K562 (cell line): Measurements from ENCODE around the gene ZNF169. TPM values are rescaled to one million over a fixed set of nuclear protein-coding genes. Genes with fewer than 3 reads are reported as not detected.
"Not testable (repeated sequence)": the region's sequence is repeated elsewhere in the genome, so short reads cannot be mapped to it uniquely, and the experiment has no call there.

Experiments used
- ATAC-seq: fragments of 200-7000 bp; cut with Tn5 transposase; 3 replicates; pipeline ENCODE4 v1.9.1; 2020; ENCODE audit warnings: moderate library complexity
- BruUV-seq: library from RNA; stranded (reverse); fragments of 400-500 nt; replicated peaks from 2 replicates; lab custom pipeline; 2021; lab: Mats Ljungman, UMichigan
- CTCF ChIA-PET: fragments of 300-600 bp; formaldehyde crosslinking; extraction: SDS; loops from one replicate; lab custom pipeline; 2021; ENCODE audit warnings: low intra/inter-chr PET ratio; lab: Yijun Ruan, JAX
- POLR2A ChIA-PET: fragments of 300-600, 350-650 bp; sonication (Branson Sonifier 250); formaldehyde crosslinking; extraction: SDS; loops from one replicate; lab custom pipeline; 2021; ENCODE audit warnings: antibody characterized with exemption, inconsistent platforms; lab: Yijun Ruan, JAX
- DNase-seq, 4 experiments: peaks; one replicate each; pipeline versions ENCODE4 v3.0.0 to v3.0.0-alpha.2; 2011 to 2018; ENCODE audit warnings: low spot score in 3 of 4, mixed read lengths in 3 of 4; ENCODE audit errors: extremely low read depth in 1 of 4
- FAIRE-seq: peaks from 2 replicates; lab custom pipeline; 2011; peaks lifted over from hg19 to GRCh38; lab: Jason Lieb, UNC
- H2AFZ ChIP-seq: 2 replicates; pipeline ENCODE4 v1.6.0; 2011; ENCODE audit warnings: low read depth, low read length, control low read depth, inconsistent platforms
- H3K27ac ChIP-seq: fragments of 200-600 bp; 3 replicates; pipeline ENCODE4 v1.8.0; 2011; ENCODE audit warnings: low read depth, mild to moderate bottlenecking, control low read depth, inconsistent platforms, low read length, moderate library complexity, mixed read lengths; ENCODE audit errors: extremely low read depth
- H3K27me3 ChIP-seq, 2 experiments: fragments of 300-600 bp in 1 of 2; 2 replicates in 1 of 2; 3 replicates in 1 of 2; pipeline versions ENCODE4 v1.6.0 to v1.8.0; 2011; ENCODE audit warnings: inconsistent platforms in 2 of 2, low read length in 2 of 2, mild to moderate bottlenecking in 1 of 2, mixed read lengths in 1 of 2, moderate library complexity in 1 of 2; ENCODE audit not compliant: control insufficient read depth in 2 of 2, insufficient read depth in 2 of 2
- H3K36me3 ChIP-seq: fragments of 300-600 bp; 3 replicates; pipeline ENCODE4 v1.8.0; 2011; ENCODE audit warnings: mild to moderate bottlenecking, low read length, inconsistent platforms; ENCODE audit not compliant: control insufficient read depth, insufficient read depth
- H3K4me1 ChIP-seq, 2 experiments: fragments of 200-600 bp in 1 of 2; replicated peaks in 1 of 2; 2 replicates in 1 of 2; 3 replicates in 1 of 2; pipeline versions ENCODE4 v1.5.1 to v1.8.0; 2011; ENCODE audit warnings: inconsistent platforms in 2 of 2, low read length in 2 of 2, mild to moderate bottlenecking in 1 of 2, mixed read lengths in 1 of 2, moderate library complexity in 1 of 2; ENCODE audit not compliant: control insufficient read depth in 2 of 2, insufficient read depth in 2 of 2
- H3K4me2 ChIP-seq: 2 replicates; pipeline ENCODE4 v1.6.1; 2011; ENCODE audit warnings: low read length, control low read depth, inconsistent platforms, mixed read lengths; ENCODE audit not compliant: insufficient read depth
- H3K4me3 ChIP-seq: fragments of 200-600 bp; sonication (generic), shearing (Covaris generic); 2 replicates; pipeline ENCODE4 v1.5.1; 2016; ENCODE audit warnings: control low read depth, inconsistent platforms
- H3K79me2 ChIP-seq: fragments of 200-600 bp; 3 replicates; pipeline ENCODE4 v1.8.0; 2011; ENCODE audit warnings: low read length, inconsistent platforms; ENCODE audit not compliant: control insufficient read depth, insufficient read depth
- H3K9ac ChIP-seq, 2 experiments: 2 replicates each; pipeline versions ENCODE4 v1.6.0 to v1.6.1; 2011; ENCODE audit warnings: low read depth in 2 of 2, low read length in 2 of 2, control low read depth in 1 of 2, inconsistent platforms in 1 of 2, mild to moderate bottlenecking in 1 of 2, mixed read lengths in 1 of 2; ENCODE audit not compliant: insufficient read depth in 1 of 2
- H3K9me1 ChIP-seq: one replicate; pipeline ENCODE4 v1.6.0; 2011; ENCODE audit warnings: inconsistent platforms, mild to moderate bottlenecking, low read length, moderate library complexity; ENCODE audit not compliant: control insufficient read depth, insufficient read depth
- H3K9me3 ChIP-seq: replicated peaks from 2 replicates; pipeline ENCODE4 v1.5.1; 2011; ENCODE audit warnings: low read depth, low read length, inconsistent platforms; ENCODE audit not compliant: control insufficient read depth, insufficient read depth
- H4K20me1 ChIP-seq: replicated peaks from 2 replicates; pipeline ENCODE4 v1.6.1; 2011; ENCODE audit warnings: low read length, inconsistent platforms, mixed read lengths; ENCODE audit not compliant: control insufficient read depth, insufficient read depth
- WGBS: fragments of 100-300 bp; shearing (Covaris generic); methylation state at CpG from one replicate; pipeline ENCODE4 v1.1.6; 2016; ENCODE audit warnings: low coverage, mixed read lengths; ENCODE audit not compliant: insufficient coverage; ENCODE audit errors: missing lambda C conversion rate; 5-methylcytosine and 5-hydroxymethylcytosine counted together
- in situ Hi-C: fragments of 300-500 bp; cut with MboI; formaldehyde crosslinking; loops from 4 replicates; pipeline ENCODE4 v1.15.0; 2018; ENCODE audit warnings: inconsistent platforms, mixed read lengths
- intact Hi-C: fragments of 100-400 bp; cut with micrococcal nuclease; formaldehyde crosslinking; loops from 2 replicates; pipeline ENCODE4 v1.14.2; 2022
- polyA plus RNA-seq, 8 experiments: library from polyadenylated mRNA; depleted of rRNA in 4 of 8; stranded (reverse) in 5 of 8; unstranded in 3 of 8; fragments of >200 nt; fragmentation: Nextera tagmentation in 2 of 8; fragmentation: Illumina TruSeq in 1 of 8; extraction: Ambion mirVana in 2 of 8; extraction: Trizol in 1 of 8; gene quantifications; 2 replicates each; pipeline versions ENCODE4 v1.2.1 to v1.2.3, GENCODE V29; 2011 to 2014; ENCODE audit warnings: inconsistent platforms in 1 of 8, missing spikeins in 1 of 8
- total RNA-seq, 7 experiments: library from RNA; depleted of rRNA in 6 of 7; stranded (reverse); fragments of >200 nt in 6 of 7; fragmentation: Illumina TruSeq in 2 of 7; extraction: Trizol in 2 of 7; gene quantifications; 2 replicates each; pipeline versions ENCODE4 v1.2.1 to v1.2.3, GENCODE V29; 2011 to 2021; ENCODE audit warnings: low replicate concordance in 1 of 7

ZNF169 gene
- total and polyA plus RNA-seq, 9 of the 15 experiments (the other 6 are each of a cell fraction or from before 2014, with no cell fraction given): 2.0 to 16.2 (median 5.6) TPM

DNA sequence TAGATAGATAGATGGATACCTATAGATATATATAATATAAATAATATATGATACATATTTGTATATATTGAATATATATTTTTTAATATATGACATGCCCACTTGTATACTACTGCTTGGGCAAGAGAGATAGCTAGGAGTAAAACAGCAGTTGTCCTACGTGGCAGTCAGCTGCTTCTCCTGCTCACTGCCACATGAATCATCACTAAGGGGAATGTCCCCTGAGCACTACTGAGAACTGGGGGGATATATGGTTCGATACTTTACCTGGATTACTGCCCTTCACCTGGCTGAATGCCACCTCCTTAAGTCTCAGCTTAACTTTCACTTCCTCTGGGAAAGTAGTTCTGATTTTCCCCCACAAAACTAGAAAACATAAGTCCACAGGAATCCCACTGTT lies 82.6 kb downstream of the ZNF169 start:
- H3K27me3 ChIP-seq, H3K36me3 ChIP-seq, POLR2A ChIA-PET, H4K20me1 ChIP-seq, H3K9me3 ChIP-seq, H3K9ac ChIP-seq, H3K27ac ChIP-seq, H2AFZ ChIP-seq, H3K9me1 ChIP-seq, intact Hi-C loops, H3K79me2 ChIP-seq, in situ Hi-C loops, H3K4me1 ChIP-seq, H3K4me3 ChIP-seq, ATAC-seq, CTCF ChIA-PET, BruUV-seq, FAIRE-seq, H3K4me2 ChIP-seq, DNase-seq: not testable (repeated sequence)
- 36% methylated on average over 2 of the region's 2 CpGs for WGBS

DNA sequence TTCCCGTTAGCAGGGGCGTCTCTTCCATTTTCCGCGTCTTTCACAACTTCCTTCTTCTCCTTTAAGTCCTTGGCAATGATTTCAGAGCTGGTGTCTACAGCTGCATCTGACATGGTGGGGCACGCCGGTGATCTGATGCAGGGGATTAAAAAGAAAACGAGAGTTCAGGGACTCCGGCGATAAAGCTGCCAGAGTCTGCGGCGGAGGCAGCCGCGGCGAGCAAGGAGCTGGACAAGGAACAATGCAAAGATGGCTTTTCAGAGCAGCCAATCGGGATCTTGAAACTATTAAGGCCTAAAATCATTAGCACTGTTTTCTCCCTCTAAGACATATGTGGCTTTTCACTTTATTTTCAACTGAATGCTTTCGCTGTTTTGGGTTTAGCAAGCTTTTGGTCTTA lies 88.4 kb downstream of the ZNF169 start:
- H3K27ac ChIP-seq, CTCF ChIA-PET, H4K20me1 ChIP-seq, H3K9ac ChIP-seq, H3K4me1 ChIP-seq, FAIRE-seq, H3K36me3 ChIP-seq, BruUV-seq, H3K79me2 ChIP-seq, intact Hi-C loops, POLR2A ChIA-PET, DNase-seq, in situ Hi-C loops, H3K27me3 ChIP-seq, H3K4me2 ChIP-seq, H2AFZ ChIP-seq, H3K9me3 ChIP-seq, ATAC-seq, H3K4me3 ChIP-seq, H3K9me1 ChIP-seq: not testable (repeated sequence)
- 85% methylated on average over 3 of the region's 16 CpGs for WGBS

GRCh38 chr9:94348754-94349153 lies 89.7 kb downstream of the ZNF169 start:
- H3K9me1 ChIP-seq, ATAC-seq, H3K36me3 ChIP-seq, H3K9ac ChIP-seq, H4K20me1 ChIP-seq, H3K4me1 ChIP-seq, H3K4me2 ChIP-seq, DNase-seq, H3K27me3 ChIP-seq, H3K9me3 ChIP-seq, CTCF ChIA-PET, H3K27ac ChIP-seq, POLR2A ChIA-PET, intact Hi-C loops, BruUV-seq, in situ Hi-C loops, H3K4me3 ChIP-seq, H3K79me2 ChIP-seq, H2AFZ ChIP-seq: not testable (repeated sequence)
- peak; percentile 15 for FAIRE-seq
- WGBS: no CpG with 5 or more reads among the region's 3 CpGs
